ENCODE data around the gene CCT8. TPM values are rescaled to one million over a fixed set of nuclear protein-coding genes. Genes with fewer than 3 reads are reported as not detected.

The CCT8 gene
- total and polyA plus RNA-seq, 4 donors = 47.0 to 78.2 (median 58.0) TPM

DNA sequence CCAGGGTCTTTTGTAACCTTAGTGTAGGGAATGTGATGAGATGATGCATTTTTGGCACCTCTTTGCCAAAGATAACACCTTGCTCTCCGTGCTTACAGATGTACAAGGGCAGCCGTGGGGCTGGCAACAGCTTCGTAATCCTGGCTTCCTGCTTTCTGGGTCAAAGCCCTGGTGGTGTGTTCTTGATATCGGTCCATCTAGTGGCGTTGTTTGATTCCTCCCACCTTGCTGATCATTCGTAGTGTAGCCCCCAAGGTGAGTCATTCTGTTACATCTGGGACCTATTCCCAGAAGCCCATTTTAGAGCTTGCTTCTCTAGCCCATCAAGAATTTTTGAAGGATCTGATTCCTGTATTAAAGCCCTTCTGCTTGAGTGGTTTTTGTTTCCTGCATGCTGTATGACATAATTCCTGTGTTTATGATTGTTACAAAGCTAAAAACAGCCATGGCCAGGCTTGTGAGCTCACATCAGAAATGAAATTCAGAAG lies 7.0 kb upstream of the CCT8 start:
- no peak for DNase-seq (ENCODE audit: low spot score)
- whole genome bisulfite sequencing = 52% methylated on average over 6 of the region's 6 CpGs
- H3K27ac ChIP-seq (ENCODE audit: low read depth in 1 of 2, low read length in 2 of 2) = peak overlapping the region in 1 of 2 donors; percentile 19

GRCh38 chr21:29078869-29079767 lies 5.7 kb upstream of the CCT8 start:
- WGBS = 74% methylated on average over 8 of the region's 8 CpGs

More for the DNA sequence above, 7.0 kb upstream of the CCT8 start:
- Histone ChIP-seq H3K9me3 (ENCODE audit: control insufficient read depth in 4 of 4, low read length in 3 of 4) (no peaks in the 10 kb centered on the region), H3K27me3 (ENCODE audit: control insufficient read depth in 4 of 4, insufficient read depth in 4 of 4, low read length in 3 of 4) (no peaks in the 10 kb centered on the region), H3K36me3 (ENCODE audit: control insufficient read depth in 4 of 4, insufficient read depth in 3 of 4, low read depth in 1 of 4, low read length in 3 of 4) (no peaks in the 10 kb centered on the region), H3K4me3 (ENCODE audit: low read depth in 1 of 3, low read length in 3 of 3) (no peak overlapping the region), H3K9ac (ENCODE audit: low read depth in 1 of 2, low read length in 2 of 2) (no peak overlapping the region), H3K4me1 (ENCODE audit: control insufficient read depth in 4 of 4, insufficient read depth in 4 of 4, low read length in 3 of 4) (peaks cover 0 to 5% (median 2%) of the 10 kb centered on the region in 4 donors)
- TF ChIP-seq YY1 (IDR thresholded peaks at IDR 0.05) = no peak
- TF ChIP-seq SP1 (IDR thresholded peaks at IDR 0.05) = no peak
- TF ChIP-seq HNF4A (conservative IDR thresholded peaks at IDR 0.05) = no peak
- no peak for TF ChIP-seq FOXA1 (IDR thresholded peaks at IDR 0.05)

DNA sequence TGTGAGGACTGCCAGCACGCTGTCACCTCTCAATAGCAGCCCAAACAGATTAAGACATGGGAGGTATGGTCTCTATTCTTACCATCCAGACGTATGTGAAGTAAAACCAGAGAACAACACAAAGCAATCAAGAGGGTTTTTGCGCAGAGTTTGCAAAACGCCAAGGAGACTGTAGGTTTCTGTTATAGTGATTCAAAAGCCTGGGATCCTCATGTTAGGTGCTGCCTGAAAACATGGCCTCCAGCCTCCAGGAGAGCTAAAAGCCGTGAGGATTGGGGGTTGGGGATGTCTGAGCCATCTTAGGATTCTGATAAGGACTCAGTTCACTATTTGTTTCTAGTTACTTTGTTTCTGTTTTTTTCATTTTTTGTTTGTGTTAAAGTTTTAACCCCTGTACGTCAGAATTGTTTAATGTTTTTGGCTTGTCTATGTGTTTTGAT lies 4.2 kb upstream of the CCT8 start:
- H3K4me3 ChIP-seq (ENCODE audit: low read depth in 1 of 3, low read length in 3 of 3) = peak overlapping the region; percentile 20 to 70 (median 60)
- TF ChIP-seq TAF1 (conservative IDR thresholded peaks at IDR 0.05) (no peak), YY1 (IDR thresholded peaks at IDR 0.05) (peak; percentile 94)
- peaks cover 0 to 9% (median 3%) of the 10 kb centered on the region in 4 donors for H3K4me1 ChIP-seq (ENCODE audit: control insufficient read depth in 4 of 4, insufficient read depth in 4 of 4, low read length in 3 of 4)
- no peaks in the 10 kb centered on the region for H3K27me3 ChIP-seq (ENCODE audit: control insufficient read depth in 4 of 4, insufficient read depth in 4 of 4, low read length in 3 of 4)
- H3K27ac ChIP-seq (ENCODE audit: low read depth in 1 of 2, low read length in 2 of 2) = peak overlapping the region; percentile 81
- H3K9ac ChIP-seq (ENCODE audit: low read depth in 1 of 2, low read length in 2 of 2) = peak overlapping the region in 1 of 2 donors; percentile 85
- WGBS = 34% methylated on average over 6 of the region's 6 CpGs
- no peaks in the 10 kb centered on the region for H3K9me3 ChIP-seq (ENCODE audit: control insufficient read depth in 4 of 4, low read length in 3 of 4)
- DNase-seq (ENCODE audit: low spot score) = peak; percentile 38
- H3K36me3 ChIP-seq (ENCODE audit: control insufficient read depth in 4 of 4, insufficient read depth in 3 of 4, low read depth in 1 of 4, low read length in 3 of 4) = no peaks in the 10 kb centered on the region

More at GRCh38 chr21:29078869-29079767, 5.7 kb upstream of the CCT8 start:
- Histone ChIP-seq H3K27me3 (ENCODE audit: control insufficient read depth in 4 of 4, insufficient read depth in 4 of 4, low read length in 3 of 4) (no peaks in the 10 kb centered on the region), H3K9me3 (ENCODE audit: control insufficient read depth in 4 of 4, low read length in 3 of 4) (no peaks in the 10 kb centered on the region), H3K4me1 (ENCODE audit: control insufficient read depth in 4 of 4, insufficient read depth in 4 of 4, low read length in 3 of 4) (peaks cover 0 to 6% (median 3%) of the 10 kb centered on the region in 4 donors), H3K27ac (ENCODE audit: low read depth in 1 of 2, low read length in 2 of 2) (no peak overlapping the region), H3K36me3 (ENCODE audit: control insufficient read depth in 4 of 4, insufficient read depth in 3 of 4, low read depth in 1 of 4, low read length in 3 of 4) (no peaks in the 10 kb centered on the region), H3K4me3 (ENCODE audit: low read depth in 1 of 3, low read length in 3 of 3) (no peak overlapping the region), H3K9ac (ENCODE audit: low read depth in 1 of 2, low read length in 2 of 2) (no peak overlapping the region)
- DNase-seq (ENCODE audit: low spot score) = no peak
- TF ChIP-seq ATF3 (IDR thresholded peaks at IDR 0.05) = no peak
- no peak for TF ChIP-seq JUND (IDR thresholded peaks at IDR 0.05)
- no peak for TF ChIP-seq FOXA2 (IDR thresholded peaks at IDR 0.05)
- no peak for TF ChIP-seq EGR1 (IDR thresholded peaks at IDR 0.05; ENCODE audit: low read depth in 2 of 2)
- no peak for TF ChIP-seq FOXA1 (IDR thresholded peaks at IDR 0.05)
- TF ChIP-seq GABPA (IDR thresholded peaks at IDR 0.05 in 1 of 2, conservative IDR thresholded peaks at IDR 0.05 in 1 of 2) = no peak
- TF ChIP-seq RAD21 (IDR thresholded peaks at IDR 0.05) = no peak
- TF ChIP-seq HNF4A (conservative IDR thresholded peaks at IDR 0.05) = no peak

Measured in liver (tissue), 9 donors.